BLaER1 treated with 17β-estradiol and CSF1 and Interleukin-3, amounts not matched to agents 10 nM and 100 nM (cell line): ENCODE results near the gene BAG3.
"Not testable (repeated sequence)": the region's sequence is repeated elsewhere in the genome, so short reads cannot be mapped to it uniquely, and the experiment has no call there.

ENCODE experiments used
- H3K27ac ChIP-seq, 11 experiments: shearing (Covaris generic); formaldehyde crosslinking; 2 replicates each; pipeline ENCODE4 v1.8.1; 2022
- H3K27me3 ChIP-seq, 11 experiments: shearing (Covaris generic); formaldehyde crosslinking; 2 replicates each; pipeline ENCODE4 v1.8.1; 2022
- H3K36me3 ChIP-seq, 11 experiments: shearing (Covaris generic); formaldehyde crosslinking; 2 replicates each; pipeline ENCODE4 v1.8.1; 2022
- H3K4me1 ChIP-seq, 10 experiments: shearing (Covaris generic); formaldehyde crosslinking; 2 replicates each; pipeline ENCODE4 v1.8.1; 2022
- H3K4me2 ChIP-seq, 11 experiments: shearing (Covaris generic); formaldehyde crosslinking; 2 replicates each; pipeline ENCODE4 v1.8.1; 2022
- H3K4me3 ChIP-seq, 10 experiments: shearing (Covaris generic); formaldehyde crosslinking; 2 replicates each; pipeline ENCODE4 v1.8.1; 2022
- H3K9ac ChIP-seq, 11 experiments: shearing (Covaris generic); formaldehyde crosslinking; 2 replicates each; pipeline ENCODE4 v1.8.1; 2022
- H3K9me3 ChIP-seq, 11 experiments: shearing (Covaris generic); formaldehyde crosslinking; replicated peaks in 1 of 11; 2 replicates each; pipeline ENCODE4 v1.8.1; 2022
- H4K20me1 ChIP-seq, 11 experiments: shearing (Covaris generic); formaldehyde crosslinking; 2 replicates each; pipeline ENCODE4 v1.8.1; 2022
- Cebpa-rat ChIP-seq, 11 experiments: shearing (Covaris generic); IDR thresholded peaks; 2 replicates each; pipeline ENCODE4 v1.8.1; 2022

The BAG3 gene

DNA sequence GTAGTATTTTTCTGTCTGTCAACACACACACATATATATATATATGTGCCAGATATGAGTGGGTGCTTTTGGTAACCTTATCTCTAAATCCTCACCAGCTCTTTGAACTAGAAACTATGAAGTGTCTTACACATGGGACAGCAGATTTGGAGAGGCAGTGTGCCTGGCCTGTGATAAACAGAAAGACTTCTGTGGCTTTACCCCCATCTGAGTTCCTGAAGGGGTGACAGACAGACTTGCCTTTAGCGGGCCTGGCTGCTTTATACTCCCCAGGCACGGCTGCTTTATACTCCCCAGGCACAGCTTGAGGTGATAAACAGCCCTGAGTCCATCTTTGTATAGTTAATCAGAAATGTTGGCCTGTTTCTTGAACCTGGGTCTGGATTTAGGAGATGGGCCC is 5.6 kb downstream of the BAG3 start:
- no peaks in the 10 kb centered on the region for H3K27me3 ChIP-seq
- H3K4me2 ChIP-seq = peak overlapping the region in 9 of 11 experiments; percentile 5 to 98 (median 69); a peak in 8 of 22 replicates
- peak overlapping the region in 1 of 11 experiments; percentile 55; a peak in 2 of 22 replicates for H3K27ac ChIP-seq
- no peak overlapping the region for H3K4me3 ChIP-seq
- peaks cover 23 to 98% (median 74%) of the 10 kb centered on the region in 11 experiments; a peak in 18 of 22 replicates for H4K20me1 ChIP-seq
- peak overlapping the region in 1 of 11 experiments; percentile 4; a peak in 1 of 22 replicates for H3K9ac ChIP-seq
- H3K36me3 ChIP-seq = peaks cover 13 to 62% (median 50%) of the 10 kb centered on the region in 11 experiments
- peaks cover 50 to 68% (median 63%) of the 10 kb centered on the region in 10 experiments for H3K4me1 ChIP-seq
- TF ChIP-seq Cebpa-rat (IDR thresholded peaks at IDR 0.05) = no peak
- peaks cover 0 to 18% (median 11%) of the 10 kb centered on the region in 11 experiments; a peak in 12 of 22 replicates for H3K9me3 ChIP-seq

DNA sequence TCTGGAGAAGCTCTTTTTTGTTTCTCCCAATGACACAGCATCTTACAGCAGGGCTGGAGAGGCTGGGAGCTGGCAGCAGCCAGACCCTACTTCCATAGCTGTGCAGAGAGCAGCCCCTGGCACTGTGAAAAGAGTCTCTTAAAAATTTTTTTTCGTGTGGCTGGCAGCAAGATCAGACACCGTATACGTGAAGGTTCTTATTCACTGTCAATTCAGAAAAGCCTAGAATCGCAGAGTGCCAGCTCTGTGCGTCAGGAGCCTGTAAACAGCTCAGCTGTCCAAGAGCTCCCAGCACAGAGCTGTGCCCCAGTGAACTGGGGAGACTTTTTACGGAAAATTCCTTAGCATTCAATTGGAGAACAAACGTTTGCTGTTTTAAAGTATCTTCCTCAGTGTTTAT is 6.5 kb downstream of the BAG3 start:
- Histone ChIP-seq H3K36me3 (peaks cover 13 to 65% (median 52%) of the 10 kb centered on the region in 11 experiments), H3K4me3 (no peak overlapping the region), H3K27ac (peak overlapping the region in 3 of 11 experiments; percentile 11 to 55 (median 30); a peak in 5 of 22 replicates), H4K20me1 (peaks cover 23 to 100% (median 82%) of the 10 kb centered on the region in 11 experiments; a peak in 18 of 22 replicates), H3K4me1 (peaks cover 51 to 73% (median 65%) of the 10 kb centered on the region in 10 experiments), H3K9me3 (peaks cover 0 to 18% (median 11%) of the 10 kb centered on the region in 11 experiments; a peak in 12 of 22 replicates), H3K9ac (peak overlapping the region in 7 of 11 experiments; percentile 0 to 41 (median 7); a peak in 6 of 22 replicates), H3K4me2 (peak overlapping the region in 6 of 11 experiments; percentile 4 to 89 (median 53); a peak in 8 of 22 replicates), H3K27me3 (no peaks in the 10 kb centered on the region)
- TF ChIP-seq Cebpa-rat (IDR thresholded peaks at IDR 0.05) = no peak

DNA sequence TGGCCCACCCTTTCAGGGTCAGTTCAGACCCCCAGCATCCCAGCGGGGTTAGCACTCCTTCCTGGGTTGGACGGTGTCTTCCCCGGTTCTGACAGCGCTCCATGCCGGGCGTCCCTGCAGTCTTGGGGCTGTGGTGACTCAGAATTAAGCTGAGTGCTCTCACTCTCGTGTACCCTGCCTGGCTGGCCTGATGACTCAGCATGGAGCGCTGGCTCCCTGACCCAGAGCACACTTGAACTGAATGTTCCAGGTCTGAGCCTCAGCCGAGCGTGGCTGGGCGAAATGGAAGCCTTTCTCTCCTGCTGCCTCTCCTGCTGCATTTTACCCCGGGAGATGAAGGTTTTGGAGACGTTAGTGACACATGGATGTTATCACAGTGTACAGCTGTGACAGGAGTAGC is 7.1 kb downstream of the BAG3 start:
- peaks cover 13 to 66% (median 54%) of the 10 kb centered on the region in 11 experiments for H3K36me3 ChIP-seq
- no peak for TF ChIP-seq Cebpa-rat (IDR thresholded peaks at IDR 0.05)
- peaks cover 0 to 18% (median 11%) of the 10 kb centered on the region in 11 experiments; a peak in 12 of 22 replicates for H3K9me3 ChIP-seq
- peak overlapping the region in 6 of 11 experiments; percentile 0 to 48 (median 6); a peak in 4 of 22 replicates for H3K9ac ChIP-seq
- peak overlapping the region in 4 of 11 experiments; percentile 21 to 55 (median 30); a peak in 6 of 22 replicates for H3K27ac ChIP-seq
- H3K4me2 ChIP-seq = peak overlapping the region in 5 of 11 experiments; percentile 42 to 89 (median 61); a peak in 11 of 22 replicates
- peaks cover 23 to 100% (median 82%) of the 10 kb centered on the region in 11 experiments; a peak in 18 of 22 replicates for H4K20me1 ChIP-seq
- H3K27me3 ChIP-seq = no peaks in the 10 kb centered on the region
- H3K4me3 ChIP-seq = no peak overlapping the region; a peak in 1 of 20 replicates
- peaks cover 51 to 73% (median 65%) of the 10 kb centered on the region in 10 experiments for H3K4me1 ChIP-seq

DNA sequence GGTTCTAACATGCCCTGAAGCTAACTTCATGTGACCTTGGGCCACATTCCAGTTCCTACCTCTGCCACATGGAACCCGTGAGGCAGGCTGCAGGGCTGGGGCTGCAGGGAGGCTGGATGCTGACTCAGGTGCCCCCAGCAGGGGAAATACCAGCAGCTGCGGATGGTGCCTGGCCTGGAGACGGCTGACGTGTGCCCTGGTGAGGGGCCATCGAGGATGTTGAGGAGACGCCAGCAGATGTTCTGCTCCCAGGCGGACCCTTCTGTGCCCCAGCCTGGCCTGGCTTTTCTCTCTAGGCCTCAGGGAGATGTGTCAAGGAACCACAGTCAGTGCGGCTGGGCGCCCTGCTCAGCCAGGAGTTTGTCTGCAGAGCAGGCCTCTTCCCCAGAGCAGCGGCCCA is 8.8 kb downstream of the BAG3 start:
- peaks cover 12 to 100% (median 84%) of the 10 kb centered on the region in 11 experiments; a peak in 18 of 22 replicates for H4K20me1 ChIP-seq
- H3K27me3 ChIP-seq = no peaks in the 10 kb centered on the region
- no peak overlapping the region for H3K4me2 ChIP-seq
- H3K9ac ChIP-seq = no peak overlapping the region
- H3K9me3 ChIP-seq = peaks cover 0 to 18% (median 11%) of the 10 kb centered on the region in 11 experiments; a peak in 12 of 22 replicates
- H3K27ac ChIP-seq = no peak overlapping the region
- H3K4me1 ChIP-seq = peaks cover 50 to 68% (median 60%) of the 10 kb centered on the region in 10 experiments
- no peak for TF ChIP-seq Cebpa-rat (IDR thresholded peaks at IDR 0.05)
- no peak overlapping the region for H3K4me3 ChIP-seq
- H3K36me3 ChIP-seq = peaks cover 13 to 66% (median 54%) of the 10 kb centered on the region in 11 experiments

DNA sequence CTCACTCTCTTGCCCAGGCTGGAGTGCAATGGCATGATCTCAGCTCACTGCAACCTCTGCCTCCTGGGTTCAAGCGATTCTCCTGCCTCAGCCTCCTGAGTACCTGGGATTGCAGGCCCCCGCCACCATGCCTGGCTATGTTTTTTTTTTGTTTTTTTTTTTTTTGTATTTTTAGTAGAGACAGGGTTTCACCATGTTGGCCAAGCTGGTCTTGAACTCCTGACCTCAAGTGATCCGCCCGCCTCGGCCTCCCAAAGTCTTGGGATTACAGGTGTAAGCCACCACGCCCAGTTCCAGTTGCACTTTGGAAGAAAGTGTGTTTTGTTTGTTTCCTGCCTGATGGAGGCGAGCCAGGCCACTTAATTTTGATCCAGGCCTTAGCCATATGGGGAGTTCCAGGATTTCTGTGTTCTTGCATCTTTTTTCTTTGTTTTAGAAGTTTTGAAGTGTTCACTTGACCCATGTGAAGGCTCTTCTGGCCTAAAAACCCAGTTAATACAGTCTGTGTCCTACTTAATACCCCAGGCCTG is 11.0 kb downstream of the BAG3 start:
- H3K36me3 ChIP-seq = peaks cover 13 to 53% (median 41%) of the 10 kb centered on the region in 11 experiments
- peaks cover 46 to 63% (median 55%) of the 10 kb centered on the region in 10 experiments for H3K4me1 ChIP-seq
- not testable (repeated sequence) for H3K9ac ChIP-seq, H3K27ac ChIP-seq, H3K4me3 ChIP-seq, H3K27me3 ChIP-seq
- 0 out of 22 replicates have a peak overlapping the region, but pooled peaks of 2 of the 11 experiments have one; percentile 14 to 57 for H3K4me2 ChIP-seq
- peaks cover 0 to 18% (median 11%) of the 10 kb centered on the region in 11 experiments; a peak in 12 of 22 replicates for H3K9me3 ChIP-seq
- H4K20me1 ChIP-seq = peaks cover 13 to 97% (median 85%) of the 10 kb centered on the region in 11 experiments; a peak in 19 of 22 replicates

DNA sequence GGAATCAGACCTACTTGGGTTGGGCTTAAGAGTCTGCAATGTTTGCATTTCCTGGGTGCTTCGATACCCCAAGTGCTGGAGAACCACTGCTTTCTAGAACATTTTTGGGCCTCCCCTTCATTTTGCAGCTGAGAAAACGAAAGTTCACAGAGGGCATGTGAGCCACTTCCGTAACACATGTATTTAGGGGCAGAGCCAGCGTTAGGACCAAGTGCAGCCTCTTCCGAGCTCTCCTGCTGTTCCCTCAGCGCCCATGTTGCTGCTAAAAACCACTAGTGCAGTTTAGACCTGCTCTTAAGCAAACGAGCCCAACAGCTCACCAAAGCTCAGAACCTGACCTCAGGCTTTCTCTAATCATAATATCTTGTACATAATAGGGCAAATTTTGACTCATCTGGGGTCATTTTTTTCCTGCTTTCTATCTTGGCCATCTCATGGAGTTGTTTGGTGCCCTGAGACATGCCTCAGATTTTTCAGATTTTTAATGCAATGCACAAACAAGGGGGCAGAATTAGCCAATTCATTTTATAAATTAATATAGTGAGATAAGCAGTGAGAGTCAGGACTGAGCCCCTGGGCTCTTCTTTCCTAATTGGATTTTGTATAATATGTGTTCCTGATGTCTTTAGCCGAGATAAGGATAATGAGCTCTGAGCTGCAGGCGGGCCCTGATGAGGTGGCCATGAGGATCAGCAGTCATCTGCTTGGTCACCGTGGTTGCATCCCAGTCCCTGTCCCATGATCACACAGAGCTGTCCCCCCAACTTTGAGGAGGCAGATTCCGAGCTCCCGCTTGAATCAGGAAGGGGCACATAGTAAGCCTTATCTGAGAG is 12.9 kb downstream of the BAG3 start:
- peak overlapping the region in 4 of 11 experiments; percentile 15 to 30 (median 24); a peak in 3 of 22 replicates for H3K9ac ChIP-seq
- H3K36me3 ChIP-seq = peaks cover 10 to 43% (median 24%) of the 10 kb centered on the region in 11 experiments
- H3K27ac ChIP-seq = peak overlapping the region in 7 of 11 experiments; percentile 3 to 38 (median 26); a peak in 8 of 22 replicates
- peak overlapping the region in 9 of 11 experiments; percentile 9 to 57 (median 45); a peak in 15 of 22 replicates for H3K4me2 ChIP-seq
- H3K27me3 ChIP-seq = no peaks in the 10 kb centered on the region
- no peak overlapping the region for H3K4me3 ChIP-seq
- H4K20me1 ChIP-seq = peaks cover 9 to 97% (median 85%) of the 10 kb centered on the region in 11 experiments; a peak in 20 of 22 replicates
- peaks cover 50 to 65% (median 62%) of the 10 kb centered on the region in 10 experiments for H3K4me1 ChIP-seq
- H3K9me3 ChIP-seq = peaks cover 0 to 14% (median 11%) of the 10 kb centered on the region in 11 experiments; a peak in 12 of 22 replicates
- no peak for TF ChIP-seq Cebpa-rat (IDR thresholded peaks at IDR 0.05)

DNA sequence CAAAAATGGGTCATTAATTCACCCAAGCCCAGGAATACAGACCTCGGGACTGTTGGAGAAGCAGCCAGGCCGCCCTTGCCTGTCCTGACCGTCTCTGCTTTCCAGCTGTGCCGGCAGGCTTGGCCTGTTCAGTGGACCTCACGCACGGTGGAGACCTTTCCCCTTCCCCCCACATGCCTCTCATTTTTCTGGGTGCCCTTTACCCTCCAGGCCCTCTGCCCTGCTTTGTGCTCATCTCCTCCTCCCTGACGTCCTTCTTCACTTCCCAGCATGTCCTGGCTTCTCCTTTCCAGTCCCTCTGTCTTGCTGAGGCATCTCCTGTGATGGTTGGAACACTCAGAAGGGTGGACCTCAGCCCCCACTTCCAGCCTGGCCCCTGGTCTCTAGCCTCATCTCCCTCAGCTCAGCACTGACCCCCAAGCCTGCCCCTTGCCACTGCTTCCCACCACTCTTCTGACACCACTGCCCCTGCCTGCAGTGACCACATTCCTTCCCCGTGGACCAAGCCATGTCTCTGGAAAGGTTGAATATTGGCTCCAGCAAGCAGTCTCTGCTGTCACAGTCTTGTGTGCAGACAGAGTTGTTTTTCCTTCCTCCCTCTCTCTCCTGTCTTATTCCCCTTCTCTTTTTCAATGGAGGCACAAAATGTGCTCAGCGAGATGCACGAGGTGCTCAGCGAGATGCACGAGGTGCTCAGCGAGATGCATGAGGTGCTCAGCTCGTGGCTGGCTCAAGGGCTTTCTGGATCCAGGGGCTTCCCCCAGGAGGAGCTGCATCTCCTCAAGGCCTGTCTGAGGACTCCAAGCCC is 14.9 kb downstream of the BAG3 start:
- H3K9me3 ChIP-seq = no peaks in the 10 kb centered on the region
- H3K36me3 ChIP-seq = peaks cover 14 to 45% (median 28%) of the 10 kb centered on the region in 11 experiments
- peaks cover 55 to 76% (median 66%) of the 10 kb centered on the region in 10 experiments for H3K4me1 ChIP-seq
- peak overlapping the region; percentile 65 to 97 (median 87); a peak in 21 of 22 replicates for H3K4me2 ChIP-seq
- H3K4me3 ChIP-seq = no peak overlapping the region
- TF ChIP-seq Cebpa-rat (IDR thresholded peaks at IDR 0.05) = no peak
- peak overlapping the region in 3 of 11 experiments; percentile 1 to 40 (median 4); a peak in 1 of 22 replicates for H3K9ac ChIP-seq
- peak overlapping the region in 6 of 11 experiments; percentile 2 to 84 (median 77); a peak in 4 of 22 replicates for H3K27ac ChIP-seq
- H4K20me1 ChIP-seq = peaks cover 8 to 97% (median 84%) of the 10 kb centered on the region in 11 experiments; a peak in 20 of 22 replicates
- no peaks in the 10 kb centered on the region for H3K27me3 ChIP-seq
